ENCODE measurements around the gene SHISA7.

Gene SHISA7

GRCh38 chr19:55482156-55482961 lies 39.3 kb upstream of the SHISA7 start:
- DNase-seq = no peak

- no peak for DNase-seq
These were observed 38.7 kb upstream of the SHISA7 start for GRCh38 chr19:55481794-55482155.

- DNase-seq = no peak
These were observed 38.2 kb upstream of the SHISA7 start for GRCh38 chr19:55481148-55481793.

GRCh38 chr19:55479451-55480230 lies 36.5 kb upstream of the SHISA7 start:
- DNase-seq = no peak

GRCh38 chr19:55479045-55479444 lies 35.9 kb upstream of the SHISA7 start:
- no peak for DNase-seq

- DNase-seq = no peak
These were observed 35.3 kb upstream of the SHISA7 start for GRCh38 chr19:55478364-55478763.

- no peak for DNase-seq
These were observed 34.8 kb upstream of the SHISA7 start for GRCh38 chr19:55477905-55478304.

- DNase-seq = peak; percentile 98
These were observed 33.1 kb upstream of the SHISA7 start, which contains the start of gene ZNF628 for GRCh38 chr19:55476100-55476775. Gene ZNF628 (plus strand): TSS chr19:55476617. CDS start chr19:55479911, 3,294 bp downstream.

GRCh38 chr19:55474269-55475265 lies 31.5 kb upstream of the SHISA7 start:
- DNase-seq = no peak

GRCh38 chr19:55473225-55474012 lies 30.3 kb upstream of the SHISA7 start:
- DNase-seq = no peak

- DNase-seq = no peak
These were observed 29.4 kb upstream of the SHISA7 start for GRCh38 chr19:55472463-55472862.

- no peak for DNase-seq
These were observed 28.2 kb upstream of the SHISA7 start for GRCh38 chr19:55471266-55471665.

GRCh38 chr19:55468054-55468393 lies 24.9 kb upstream of the SHISA7 start:
- DNase-seq = no peak

GRCh38 chr19:55467236-55468053 lies 24.3 kb upstream of the SHISA7 start:
- peak; percentile 87 for DNase-seq

GRCh38 chr19:55466241-55466614 lies 23.1 kb upstream of the SHISA7 start:
- no peak for DNase-seq

- DNase-seq = no peak
These were observed 22.6 kb upstream of the SHISA7 start for GRCh38 chr19:55465460-55466240.

- no peak for DNase-seq
These were observed 21.6 kb upstream of the SHISA7 start, which contains the start of gene C19orf85 for GRCh38 chr19:55464662-55465054. Gene C19orf85 (minus strand): TSS chr19:55464751. CDS start chr19:55464554, 197 bp downstream.

- DNase-seq = no peak
These were observed 21.1 kb upstream of the SHISA7 start for GRCh38 chr19:55464039-55464661.

GRCh38 chr19:55463583-55464031 lies 20.5 kb upstream of the SHISA7 start:
- no peak for DNase-seq

Data from stimulated activated CD8-positive, alpha-beta memory T cell treated with anti-CD3 and anti-CD28 coated beads, Interleukin-4, amount 100 ng/mL, for 48 hours (primary cell).